B cell (primary cell): ENCODE data around the gene DOK5. TPM values are rescaled to one million over a fixed set of nuclear protein-coding genes. Genes with fewer than 3 reads are reported as not detected.

ENCODE experiments used
- ATAC-seq: fragments of 200-7000 bp; cut with Tn5 transposase; one replicate; pipeline ENCODE4 v1.10.0; 2021; ENCODE audit warnings: low read depth, mild to moderate bottlenecking, moderate number of reproducible peaks, moderate library complexity
- CTCF ChIA-PET: fragments of 350-600 bp; sonication (Branson Sonifier 250); formaldehyde crosslinking; loops from one replicate; lab custom pipeline; 2021; ENCODE audit warnings: antibody characterized with exemption, inconsistent platforms; lab: Charles Lee
- POLR2A ChIA-PET: fragments of 350-600 bp; sonication (Branson Sonifier 250); formaldehyde crosslinking; loops from one replicate; lab custom pipeline; 2021; ENCODE audit warnings: antibody characterized with exemption; lab: Charles Lee
- DNase-seq: peaks from one replicate; pipeline ENCODE4 v3.0.0; 2013
- H2AFZ ChIP-seq: 2 replicates; pipeline ENCODE4 v1.6.1; 2012; ENCODE audit warnings: mild to moderate bottlenecking, low read depth, low read length; ENCODE audit not compliant: insufficient read depth, poor library complexity, severe bottlenecking
- H3K27ac ChIP-seq, 2 donors: 1 replicate in 1 of 2; 2 replicates in 1 of 2; pipeline ENCODE4 v1.5.1; 2012 to 2013; ENCODE audit warnings: low read length in 2 of 2, mild to moderate bottlenecking in 2 of 2, moderate library complexity in 1 of 2
- H3K27me3 ChIP-seq, 4 experiments: fragments of 200-600 bp in 1 of 4; sonication (generic) in 1 of 4; replicated peaks in 1 of 4; 1 replicate in 2 of 4; 2 replicates in 2 of 4; pipeline versions ENCODE4 v1.6.1 to v1.7.0; 2013 to 2016; ENCODE audit warnings: low read length in 3 of 4, mild to moderate bottlenecking in 2 of 4, mixed read lengths in 1 of 4, moderate library complexity in 1 of 4; ENCODE audit not compliant: insufficient read depth in 4 of 4, control insufficient read depth in 3 of 4; ENCODE audit errors: control extremely low read depth in 1 of 4
- H3K36me3 ChIP-seq, 2 experiments: replicated peaks in 1 of 2; 1 replicate in 1 of 2; 2 replicates in 1 of 2; pipeline versions ENCODE4 v1.6.1 to v1.7.1; 2013; ENCODE audit warnings: low read length in 1 of 2; ENCODE audit not compliant: insufficient read depth in 2 of 2, control insufficient read depth in 1 of 2; ENCODE audit errors: control extremely low read depth in 1 of 2, extremely low read depth in 1 of 2
- H3K4me1 ChIP-seq, 2 donors: fragments of 200-600 bp in 1 of 2; sonication (generic) in 1 of 2; 1 replicate in 1 of 2; 2 replicates in 1 of 2; pipeline versions ENCODE4 v1.5.1 to v1.6.1; 2013 to 2017; ENCODE audit warnings: low read length in 2 of 2; ENCODE audit not compliant: control insufficient read depth in 2 of 2, insufficient read depth in 2 of 2
- H3K4me2 ChIP-seq: replicated peaks from 2 replicates; pipeline ENCODE3; 2012; ENCODE audit warnings: mild to moderate bottlenecking, low read depth, low read length; ENCODE audit not compliant: poor library complexity, severe bottlenecking
- H3K4me3 ChIP-seq, 5 experiments: fragments of 200-600 bp in 1 of 5; sonication (generic) in 1 of 5; 1 replicate in 3 of 5; 2 replicates in 2 of 5; pipeline versions ENCODE4 v1.5.1 to v1.7.0; 2011 to 2016; ENCODE audit warnings: low read length in 4 of 5, mild to moderate bottlenecking in 4 of 5, low read depth in 2 of 5, control low read depth in 1 of 5, moderate library complexity in 1 of 5; ENCODE audit not compliant: insufficient read depth in 1 of 5; ENCODE audit errors: control extremely low read depth in 1 of 5, extremely low read depth in 1 of 5
- H3K79me2 ChIP-seq: fragments of 200-600 bp; sonication (generic); one replicate; pipeline ENCODE4 v1.6.0; 2016; ENCODE audit warnings: low read length; ENCODE audit not compliant: control insufficient read depth, insufficient read depth
- H3K9ac ChIP-seq: fragments of 200-600 bp; sonication (generic); 2 replicates; pipeline ENCODE4 v1.6.1; 2017; ENCODE audit warnings: mild to moderate bottlenecking, low read length, moderate library complexity
- H3K9me3 ChIP-seq, 3 donors: one replicate each; pipeline versions ENCODE4 v1.6.1 to v1.7.1; 2013; ENCODE audit warnings: low read length in 2 of 3; ENCODE audit not compliant: control insufficient read depth in 2 of 3, insufficient read depth in 1 of 3; ENCODE audit errors: control extremely low read depth in 1 of 3
- H4K20me1 ChIP-seq: 2 replicates; pipeline ENCODE4 v1.6.0; 2012; ENCODE audit warnings: mild to moderate bottlenecking, low read length; ENCODE audit not compliant: insufficient read depth, control insufficient read depth, poor library complexity, severe bottlenecking
- H3K27ac Mint-ChIP-seq: one replicate; pipeline ENCODE4 v1.8.0; 2021; ENCODE audit warnings: mixed read lengths
- H3K27me3 Mint-ChIP-seq: one replicate; pipeline ENCODE4 v1.8.0; 2021; ENCODE audit warnings: mixed read lengths
- H3K4me1 Mint-ChIP-seq: one replicate; pipeline ENCODE4 v1.8.0; 2021; ENCODE audit warnings: mixed read lengths
- H3K4me3 Mint-ChIP-seq: one replicate; pipeline ENCODE4 v1.8.0; 2021; ENCODE audit warnings: mixed read lengths
- H3K9me3 Mint-ChIP-seq: one replicate; pipeline ENCODE4 v1.8.0; 2022; ENCODE audit warnings: mixed read lengths; ENCODE audit not compliant: insufficient read depth
- EZH2 ChIP-seq: IDR thresholded peaks from 2 replicates; pipeline ENCODE4 v1.6.1; 2012; ENCODE audit warnings: borderline replicate concordance, low read depth, mild to moderate bottlenecking, moderate library complexity, low read length; ENCODE audit not compliant: insufficient read depth, poor library complexity, severe bottlenecking
- WGBS: methylation state at CpG from one replicate; pipeline ENCODE4 v1.1.5; 2013; ENCODE audit warnings: missing lambda C conversion rate; ENCODE audit not compliant: insufficient coverage; 5-methylcytosine and 5-hydroxymethylcytosine counted together
- intact Hi-C: fragments of 100-400 bp; cut with micrococcal nuclease; formaldehyde crosslinking; loops from one replicate; pipeline ENCODE4 v1.10.0; 2022
- polyA plus RNA-seq: library from polyadenylated mRNA; depleted of rRNA; stranded (reverse); fragments of >200 nt; gene quantifications from 2 replicates; pipeline ENCODE4 v1.2.3, GENCODE V29; 2012
- total RNA-seq, 2 donors: library from RNA; stranded (reverse); fragments of 120-200 nt in 1 of 2; gene quantifications; 1 replicate in 1 of 2; 2 replicates in 1 of 2; pipeline versions ENCODE4 v1.2.3 to v1.2.4, GENCODE V29; 2013 to 2022
- TF ChIP-seq, protein P1 (sequence below): fragments of 200-600 bp; IDR thresholded peaks from one replicate; pipeline ENCODE4 v1.8.0; 2022; ENCODE audit warnings: antibody characterized with exemption, mild to moderate bottlenecking

DOK5 gene
- total and polyA plus RNA-seq, 2 donors (not counting 1 experiment from before 2014, with no cell fraction given): not detected

DNA sequence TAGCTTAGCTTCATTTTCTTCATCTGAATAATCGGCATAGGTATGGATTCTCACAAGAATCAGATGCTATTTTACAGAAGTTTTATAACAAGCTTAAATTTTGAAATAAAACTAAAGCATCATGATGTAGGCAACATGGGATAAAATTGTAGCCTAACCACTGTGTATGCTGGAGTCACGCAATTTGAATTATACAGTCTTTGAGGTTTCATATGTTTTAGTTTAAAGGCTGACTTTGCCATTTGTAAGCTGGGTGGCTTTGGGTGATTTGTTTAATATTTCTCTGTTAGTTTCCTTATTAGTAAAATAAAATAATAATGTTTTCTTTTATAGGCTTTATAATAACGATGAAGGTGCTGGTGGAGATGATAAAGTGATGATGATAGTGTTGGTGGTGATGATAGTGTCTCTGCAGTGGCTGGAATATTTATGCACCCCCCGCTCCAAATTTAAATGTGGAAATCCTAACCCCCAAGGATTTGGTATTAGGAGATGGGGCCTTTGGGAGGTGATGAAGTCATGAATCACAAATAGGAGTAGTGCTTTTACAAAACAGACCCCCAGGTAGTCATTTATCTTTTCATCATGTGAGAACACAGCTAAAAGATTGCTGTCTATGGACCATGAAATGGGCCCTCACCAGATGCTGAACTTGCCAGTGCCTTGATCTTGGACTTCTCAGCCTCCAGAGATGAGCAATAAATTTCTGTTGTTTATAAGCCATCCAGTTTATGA lies 42.0 kb downstream of the DOK5 start:
- CTCF ChIA-PET: no interaction called here
- POLR2A ChIA-PET: no interaction called here
- H3K27ac Mint-ChIP-seq: no peak overlapping the region
- no peaks in the 10 kb centered on the region for H3K27me3 Mint-ChIP-seq
- Histone ChIP-seq H3K27ac (no peak overlapping the region), H3K9ac (no peak overlapping the region), H2AFZ (no peak overlapping the region), H3K36me3 (no peaks in the 10 kb centered on the region), H3K9me3 (no peaks in the 10 kb centered on the region), H3K79me2 (no peaks in the 10 kb centered on the region), H3K4me2 (no peak overlapping the region), H3K4me3 (no peak overlapping the region), H4K20me1 (no peaks in the 10 kb centered on the region), H3K4me1 (no peaks in the 10 kb centered on the region), H3K27me3 (no peaks in the 10 kb centered on the region)
- H3K4me1 Mint-ChIP-seq: no peaks in the 10 kb centered on the region
- WGBS: no CpG with 5 or more reads among the region's 4 CpGs
- DNase-seq (no peak), ATAC-seq (no peak)
- no peak overlapping the region for H3K4me3 Mint-ChIP-seq
- no peaks in the 10 kb centered on the region for H3K9me3 Mint-ChIP-seq
- intact Hi-C loops: no loop called here
- TF ChIP-seq EZH2: no peak
- TF ChIP-seq, protein P1, sequence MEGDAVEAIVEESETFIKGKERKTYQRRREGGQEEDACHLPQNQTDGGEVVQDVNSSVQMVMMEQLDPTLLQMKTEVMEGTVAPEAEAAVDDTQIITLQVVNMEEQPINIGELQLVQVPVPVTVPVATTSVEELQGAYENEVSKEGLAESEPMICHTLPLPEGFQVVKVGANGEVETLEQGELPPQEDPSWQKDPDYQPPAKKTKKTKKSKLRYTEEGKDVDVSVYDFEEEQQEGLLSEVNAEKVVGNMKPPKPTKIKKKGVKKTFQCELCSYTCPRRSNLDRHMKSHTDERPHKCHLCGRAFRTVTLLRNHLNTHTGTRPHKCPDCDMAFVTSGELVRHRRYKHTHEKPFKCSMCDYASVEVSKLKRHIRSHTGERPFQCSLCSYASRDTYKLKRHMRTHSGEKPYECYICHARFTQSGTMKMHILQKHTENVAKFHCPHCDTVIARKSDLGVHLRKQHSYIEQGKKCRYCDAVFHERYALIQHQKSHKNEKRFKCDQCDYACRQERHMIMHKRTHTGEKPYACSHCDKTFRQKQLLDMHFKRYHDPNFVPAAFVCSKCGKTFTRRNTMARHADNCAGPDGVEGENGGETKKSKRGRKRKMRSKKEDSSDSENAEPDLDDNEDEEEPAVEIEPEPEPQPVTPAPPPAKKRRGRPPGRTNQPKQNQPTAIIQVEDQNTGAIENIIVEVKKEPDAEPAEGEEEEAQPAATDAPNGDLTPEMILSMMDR: no peak

DNA sequence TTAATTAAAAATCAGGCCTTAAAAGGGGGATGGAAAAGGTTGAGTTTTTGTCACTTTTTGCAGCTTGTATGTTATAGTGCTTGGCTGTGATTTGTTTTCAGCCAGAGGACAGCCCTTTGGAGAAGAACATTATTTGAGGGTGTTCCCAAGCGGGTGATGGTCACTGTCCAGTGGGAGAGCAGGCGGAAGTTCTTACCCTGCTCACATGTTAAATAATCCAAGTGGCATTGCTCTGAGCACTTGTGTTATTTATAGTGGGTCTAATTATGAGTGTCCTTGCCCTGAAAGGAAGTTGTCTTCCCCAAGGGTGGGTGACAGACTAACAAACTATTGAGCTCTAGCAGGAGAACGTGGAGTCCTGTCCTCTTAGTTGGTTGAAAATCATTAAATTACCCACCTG lies 49.5 kb downstream of the DOK5 start:
- no peak for TF ChIP-seq EZH2
- TF ChIP-seq, protein P1: no peak
- DNase-seq (no peak), ATAC-seq (no peak)
- Histone ChIP-seq H4K20me1 (no peaks in the 10 kb centered on the region), H3K9ac (no peak overlapping the region), H3K27ac (no peak overlapping the region), H3K4me1 (no peaks in the 10 kb centered on the region), H3K9me3 (no peaks in the 10 kb centered on the region), H2AFZ (no peak overlapping the region), H3K4me3 (no peak overlapping the region), H3K27me3 (peaks cover 0 to 3% (median 0%) of the 10 kb centered on the region in 4 experiments), H3K4me2 (no peak overlapping the region), H3K79me2 (no peaks in the 10 kb centered on the region), H3K36me3 (no peaks in the 10 kb centered on the region)
- Mint-ChIP-seq H3K4me1 (no peaks in the 10 kb centered on the region), H3K9me3 (no peaks in the 10 kb centered on the region), H3K4me3 (no peak overlapping the region), H3K27ac (no peak overlapping the region), H3K27me3 (peaks cover 7% of the 10 kb centered on the region)
- CTCF ChIA-PET: no interaction called here
- WGBS: no CpG with 5 or more reads among the region's 3 CpGs
- intact Hi-C loops: no loop called here
- POLR2A ChIA-PET: no interaction called here
